Measurements from ENCODE around the gene ERG28. TPM values are rescaled to one million over a fixed set of nuclear protein-coding genes. Genes with fewer than 3 reads are reported as not detected.

Gene ERG28
- total RNA-seq, 4 donors from 2014 or later = 0.26 to 11.2 (median 4.2) TPM

DNA sequence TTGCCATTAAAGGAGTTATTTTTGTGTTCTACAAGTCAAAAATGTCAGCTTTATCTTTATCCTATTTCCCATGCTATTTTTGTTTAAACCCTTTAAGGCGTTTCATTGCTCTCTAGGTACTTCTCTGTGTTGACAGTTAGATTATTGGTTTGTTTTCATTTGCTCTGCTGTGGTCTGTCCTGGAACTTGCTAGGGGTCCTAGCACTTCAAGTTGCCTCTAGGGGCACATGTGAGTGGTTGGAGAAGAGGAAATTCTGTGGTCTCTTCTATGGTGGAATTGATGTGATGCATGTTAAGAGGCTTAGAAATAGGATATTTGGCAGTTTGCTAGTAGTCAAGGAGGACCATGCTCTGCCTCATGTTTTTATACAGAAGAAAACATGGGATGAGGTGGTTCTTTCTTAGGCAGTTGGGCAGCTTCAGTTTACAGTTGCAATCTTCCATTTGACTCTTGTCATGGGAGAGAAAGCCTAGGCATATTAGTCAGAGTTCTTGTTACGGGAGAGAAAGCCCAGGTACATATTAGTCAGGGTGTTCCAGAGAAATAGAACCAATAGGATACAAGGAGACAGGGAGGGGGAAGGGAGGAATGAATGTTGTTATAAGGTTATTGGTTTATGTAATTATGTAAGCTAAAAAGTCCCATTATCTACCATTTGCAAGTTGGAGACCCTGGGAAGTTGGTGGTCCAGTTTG is 14.7 kb upstream of the ERG28 start:
- Histone ChIP-seq H3K4me1 (no peaks in the 10 kb centered on the region), H3K27ac (no peak overlapping the region), H3K4me3 (no peak overlapping the region), H3K27me3 (no peaks in the 10 kb centered on the region), H3K9me3 (no peaks in the 10 kb centered on the region), H3K36me3 (no peaks in the 10 kb centered on the region)
- intact Hi-C loops (cut with DNase I; ENCODE audit: low total_unique reads) = no loop called here
- DNase-seq = no peak
- TF ChIP-seq, protein P1, sequence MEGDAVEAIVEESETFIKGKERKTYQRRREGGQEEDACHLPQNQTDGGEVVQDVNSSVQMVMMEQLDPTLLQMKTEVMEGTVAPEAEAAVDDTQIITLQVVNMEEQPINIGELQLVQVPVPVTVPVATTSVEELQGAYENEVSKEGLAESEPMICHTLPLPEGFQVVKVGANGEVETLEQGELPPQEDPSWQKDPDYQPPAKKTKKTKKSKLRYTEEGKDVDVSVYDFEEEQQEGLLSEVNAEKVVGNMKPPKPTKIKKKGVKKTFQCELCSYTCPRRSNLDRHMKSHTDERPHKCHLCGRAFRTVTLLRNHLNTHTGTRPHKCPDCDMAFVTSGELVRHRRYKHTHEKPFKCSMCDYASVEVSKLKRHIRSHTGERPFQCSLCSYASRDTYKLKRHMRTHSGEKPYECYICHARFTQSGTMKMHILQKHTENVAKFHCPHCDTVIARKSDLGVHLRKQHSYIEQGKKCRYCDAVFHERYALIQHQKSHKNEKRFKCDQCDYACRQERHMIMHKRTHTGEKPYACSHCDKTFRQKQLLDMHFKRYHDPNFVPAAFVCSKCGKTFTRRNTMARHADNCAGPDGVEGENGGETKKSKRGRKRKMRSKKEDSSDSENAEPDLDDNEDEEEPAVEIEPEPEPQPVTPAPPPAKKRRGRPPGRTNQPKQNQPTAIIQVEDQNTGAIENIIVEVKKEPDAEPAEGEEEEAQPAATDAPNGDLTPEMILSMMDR (IDR thresholded peaks at IDR 0.05) = no peak
- TF ChIP-seq POLR2A (IDR thresholded peaks at IDR 0.05) = no peak

GRCh38 chr14:75673345-75674035 is 12.8 kb upstream of the ERG28 start:
- intact Hi-C loops (cut with DNase I; ENCODE audit: low total_unique reads) = no loop called here
- Histone ChIP-seq H3K36me3 (no peaks in the 10 kb centered on the region), H3K27me3 (no peaks in the 10 kb centered on the region), H3K27ac (no peak overlapping the region), H3K4me3 (no peak overlapping the region), H3K9me3 (no peaks in the 10 kb centered on the region), H3K4me1 (no peaks in the 10 kb centered on the region)
- no peak for DNase-seq
- TF ChIP-seq, protein P1 (IDR thresholded peaks at IDR 0.05) = no peak

DNA sequence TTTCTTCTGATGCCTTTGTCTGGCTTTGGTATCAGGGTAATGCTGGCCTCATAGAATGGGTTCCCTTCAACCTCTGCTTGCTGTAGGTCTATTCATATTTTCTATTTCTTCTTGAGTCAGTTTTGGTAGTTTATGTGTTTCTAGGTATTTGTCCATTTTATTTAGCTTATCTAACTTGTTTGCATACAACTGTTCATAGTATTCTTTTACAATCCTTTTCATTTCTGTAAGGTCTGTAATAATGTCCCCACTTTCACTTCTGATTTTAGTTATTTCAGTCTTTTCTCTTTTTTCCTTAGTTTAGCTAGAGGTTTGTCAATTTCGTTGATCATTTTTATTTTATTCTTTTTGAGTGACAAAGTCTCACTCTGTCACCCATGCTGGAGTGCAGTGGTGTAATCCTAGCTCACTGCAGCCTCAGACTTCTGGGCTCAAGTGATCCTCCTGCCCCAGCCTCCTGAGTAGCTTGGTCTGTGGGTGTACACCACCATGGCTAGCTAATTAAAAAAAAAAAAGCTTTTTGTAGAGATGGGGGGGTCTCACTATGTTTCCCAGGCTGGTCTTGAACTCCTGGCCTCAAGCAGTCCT is 12.0 kb upstream of the ERG28 start:
- intact Hi-C loops (cut with DNase I; ENCODE audit: low total_unique reads) = no loop called here
- H3K36me3 ChIP-seq = no peaks in the 10 kb centered on the region
- H3K9me3 ChIP-seq = no peaks in the 10 kb centered on the region
- no peak for DNase-seq
- H3K27me3 ChIP-seq = no peaks in the 10 kb centered on the region
- no peaks in the 10 kb centered on the region for H3K4me1 ChIP-seq
- H3K4me3 ChIP-seq = no peak overlapping the region
- no peak overlapping the region for H3K27ac ChIP-seq
- TF ChIP-seq, protein P1 (IDR thresholded peaks at IDR 0.05) = no peak
- TF ChIP-seq POLR2A (IDR thresholded peaks at IDR 0.05) = no peak

DNA sequence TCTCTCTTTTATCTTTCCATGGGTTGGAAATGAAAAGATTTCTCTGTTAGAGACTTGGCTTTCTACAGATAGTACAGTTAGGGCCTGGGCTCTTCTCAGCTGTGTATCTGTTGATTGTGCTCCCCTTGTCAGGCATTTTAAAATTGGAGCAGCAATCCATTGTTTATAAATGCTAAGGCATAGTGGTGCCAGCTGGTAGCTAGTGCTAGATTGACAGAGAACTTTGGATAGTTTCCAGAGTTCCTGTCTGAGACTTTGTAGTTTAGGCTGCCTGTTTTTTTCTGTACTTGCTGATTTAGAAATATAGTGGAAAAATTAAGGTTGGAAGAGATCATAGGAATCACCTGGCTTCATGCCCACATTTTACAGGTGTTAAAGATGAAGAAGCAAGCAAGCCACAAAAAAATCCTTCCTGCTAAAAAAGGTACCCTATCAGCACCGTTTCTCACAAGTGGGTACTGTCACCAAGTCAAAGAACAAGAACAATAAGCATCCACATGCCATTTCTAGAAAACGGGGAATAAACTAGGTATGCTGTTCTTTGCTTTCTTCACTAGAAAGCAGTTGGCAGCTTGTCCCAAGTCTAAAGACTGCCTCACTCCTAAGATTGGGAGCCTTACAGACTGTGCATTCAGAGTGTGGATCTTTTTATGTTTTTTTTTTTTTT is 6.6 kb upstream of the ERG28 start:
- Histone ChIP-seq H3K36me3 (no peaks in the 10 kb centered on the region), H3K27ac (no peak overlapping the region), H3K4me3 (no peak overlapping the region), H3K27me3 (no peaks in the 10 kb centered on the region), H3K4me1 (no peaks in the 10 kb centered on the region), H3K9me3 (no peaks in the 10 kb centered on the region)
- TF ChIP-seq, protein P1 (IDR thresholded peaks at IDR 0.05) = no peak
- no peak for TF ChIP-seq POLR2A (IDR thresholded peaks at IDR 0.05)
- intact Hi-C loops (cut with DNase I; ENCODE audit: low total_unique reads) = no loop called here
- DNase-seq = no peak

DNA sequence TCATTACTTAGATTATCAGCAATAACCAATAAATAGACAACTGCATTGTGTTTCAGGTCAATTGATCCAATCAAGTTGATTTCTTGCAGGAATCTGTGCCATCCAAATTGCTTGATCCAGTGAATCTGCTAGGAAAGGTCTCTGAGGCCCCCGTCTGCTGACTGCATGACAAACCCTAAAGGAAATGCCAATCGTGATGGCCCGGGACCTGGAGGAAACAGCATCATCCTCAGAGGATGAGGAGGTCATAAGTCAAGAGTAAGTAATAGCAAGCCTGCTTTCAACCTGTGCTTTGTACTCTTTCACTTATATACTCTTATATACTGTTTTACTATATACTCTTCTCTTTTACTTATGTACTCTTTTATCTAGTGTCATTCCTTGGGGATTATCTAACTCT is 2.3 kb upstream of the ERG28 start:
- Histone ChIP-seq H3K4me1 (no peaks in the 10 kb centered on the region), H3K9me3 (no peaks in the 10 kb centered on the region), H3K4me3 (no peak overlapping the region), H3K36me3 (no peaks in the 10 kb centered on the region), H3K27ac (no peak overlapping the region), H3K27me3 (no peaks in the 10 kb centered on the region)
- no peak for DNase-seq
- TF ChIP-seq, protein P1 (IDR thresholded peaks at IDR 0.05) = no peak
- TF ChIP-seq POLR2A (IDR thresholded peaks at IDR 0.05) = no peak
- intact Hi-C loops (cut with DNase I; ENCODE audit: low total_unique reads) = no loop called here

Data from uterus (tissue), 4 donors.